Suprapubic skin (tissue), 4 donors: ENCODE measurements around the gene TES.

ENCODE experiments used
- EP300 ChIP-seq: sonication (generic); formaldehyde crosslinking; IDR thresholded peaks from one replicate; pipeline ENCODE4 v1.6.1; 2017; ENCODE audit warnings: antibody characterized with exemption
- POLR2A ChIP-seq, 2 donors: fragments of 450-650 bp; IDR thresholded peaks; one replicate each; pipeline ENCODE4 v1.6.1; 2017; ENCODE audit warnings: antibody characterized with exemption in 2 of 2, mild to moderate bottlenecking in 2 of 2, moderate library complexity in 2 of 2
- POLR2AphosphoS5 ChIP-seq, 3 donors: sonication (generic); formaldehyde crosslinking; IDR thresholded peaks; one replicate each; pipeline ENCODE4 v1.6.1; 2017; ENCODE audit warnings: antibody characterized with exemption in 3 of 3
- TF ChIP-seq, protein P1 (sequence below), 2 donors: fragments of 200-600 bp in 1 of 2; fragments of 450-650 bp in 1 of 2; sonication (generic) in 1 of 2; IDR thresholded peaks; one replicate each; pipeline ENCODE4 v1.5.1; 2016 to 2019; ENCODE audit warnings: antibody characterized with exemption in 2 of 2, mild to moderate bottlenecking in 1 of 2, moderate library complexity in 1 of 2

DNA sequence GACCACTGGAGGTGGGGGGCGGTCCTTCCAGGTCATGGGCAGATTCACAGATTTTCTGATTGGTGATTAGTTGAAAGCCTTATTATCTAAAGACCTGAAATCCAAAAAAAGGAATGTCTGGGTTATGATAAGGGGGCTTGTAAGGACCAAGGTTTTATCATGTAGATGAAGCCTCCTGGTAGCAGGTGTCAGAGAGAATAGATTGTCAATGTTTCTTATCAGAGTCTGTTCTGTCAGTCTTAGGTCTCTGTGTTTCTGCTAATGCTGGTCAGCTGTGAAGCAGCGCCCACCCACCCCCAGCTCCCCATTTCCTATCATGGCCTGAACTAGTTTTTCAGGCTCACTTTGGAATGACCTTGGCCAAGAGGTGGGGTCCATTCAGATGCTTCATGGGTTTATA lies 21.2 kb downstream of the TES start:
- TF ChIP-seq, protein P1, sequence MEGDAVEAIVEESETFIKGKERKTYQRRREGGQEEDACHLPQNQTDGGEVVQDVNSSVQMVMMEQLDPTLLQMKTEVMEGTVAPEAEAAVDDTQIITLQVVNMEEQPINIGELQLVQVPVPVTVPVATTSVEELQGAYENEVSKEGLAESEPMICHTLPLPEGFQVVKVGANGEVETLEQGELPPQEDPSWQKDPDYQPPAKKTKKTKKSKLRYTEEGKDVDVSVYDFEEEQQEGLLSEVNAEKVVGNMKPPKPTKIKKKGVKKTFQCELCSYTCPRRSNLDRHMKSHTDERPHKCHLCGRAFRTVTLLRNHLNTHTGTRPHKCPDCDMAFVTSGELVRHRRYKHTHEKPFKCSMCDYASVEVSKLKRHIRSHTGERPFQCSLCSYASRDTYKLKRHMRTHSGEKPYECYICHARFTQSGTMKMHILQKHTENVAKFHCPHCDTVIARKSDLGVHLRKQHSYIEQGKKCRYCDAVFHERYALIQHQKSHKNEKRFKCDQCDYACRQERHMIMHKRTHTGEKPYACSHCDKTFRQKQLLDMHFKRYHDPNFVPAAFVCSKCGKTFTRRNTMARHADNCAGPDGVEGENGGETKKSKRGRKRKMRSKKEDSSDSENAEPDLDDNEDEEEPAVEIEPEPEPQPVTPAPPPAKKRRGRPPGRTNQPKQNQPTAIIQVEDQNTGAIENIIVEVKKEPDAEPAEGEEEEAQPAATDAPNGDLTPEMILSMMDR (IDR thresholded peaks at IDR 0.05), result no peak
- TF ChIP-seq POLR2A (IDR thresholded peaks at IDR 0.05) (no peak), POLR2AphosphoS5 (IDR thresholded peaks at IDR 0.05) (no peak), EP300 (no peak)
